ENCODE data around the gene SPPL2C. TPM values are rescaled to one million over a fixed set of nuclear protein-coding genes. Genes with fewer than 3 reads are reported as not detected.

The SPPL2C gene
- total RNA-seq, 1 experiment from 2014 or later: not detected

GRCh38 chr17:45819632-45820031, 25.0 kb upstream of the SPPL2C start:
- no peaks in the 10 kb centered on the region for H3K36me3 Mint-ChIP-seq (ENCODE audit: insufficient read depth, unreplicated experiment)
- H3K4me1 Mint-ChIP-seq (ENCODE audit: insufficient read depth, unreplicated experiment): no peaks in the 10 kb centered on the region
- no peak overlapping the region for H3K27ac Mint-ChIP-seq (ENCODE audit: low read depth, unreplicated experiment)
- no TSS peak for BruUV-seq (replicated peaks)
- intact Hi-C loops (cut with micrococcal nuclease): no loop called here
- H3K9me3 Mint-ChIP-seq (ENCODE audit: unreplicated experiment): no peaks in the 10 kb centered on the region
- peaks cover 21% of the 10 kb centered on the region for H3K27me3 Mint-ChIP-seq (ENCODE audit: insufficient read depth, unreplicated experiment)
- POLR2A ChIA-PET: interaction anchor here (0.9 kb wide), 1 partner anchor 49 kb away, joined by 3 read pairs; no protein-coding TSS in a partner anchor
- no peak for TF ChIP-seq CTCF (IDR thresholded peaks at IDR 0.05; ENCODE audit: unreplicated experiment)
- no peak overlapping the region for H3K4me3 Mint-ChIP-seq (ENCODE audit: unreplicated experiment)
- DNase-seq (ENCODE audit: unreplicated experiment): no peak
- CTCF ChIA-PET: interaction anchor here (2.7 kb wide), 1 partner anchor 12 kb away, joined by 11 read pairs; no protein-coding TSS in a partner anchor

GRCh38 chr17:45820052-45820780, 24.5 kb upstream of the SPPL2C start:
- no TSS peak for BruUV-seq (replicated peaks)
- peaks cover 21% of the 10 kb centered on the region for H3K27me3 Mint-ChIP-seq (ENCODE audit: insufficient read depth, unreplicated experiment)
- H3K4me3 Mint-ChIP-seq (ENCODE audit: unreplicated experiment): no peak overlapping the region
- no peak overlapping the region for H3K27ac Mint-ChIP-seq (ENCODE audit: low read depth, unreplicated experiment)
- no peak for TF ChIP-seq CTCF (IDR thresholded peaks at IDR 0.05; ENCODE audit: unreplicated experiment)
- no peaks in the 10 kb centered on the region for H3K36me3 Mint-ChIP-seq (ENCODE audit: insufficient read depth, unreplicated experiment)
- ChIA-PET CTCF (interaction anchor here (2.7 kb wide), 1 partner anchor 12 kb away, joined by 11 read pairs; no protein-coding TSS in a partner anchor), POLR2A (interaction anchor here (0.9 kb wide), 1 partner anchor 49 kb away, joined by 3 read pairs; no protein-coding TSS in a partner anchor)
- no peaks in the 10 kb centered on the region for H3K4me1 Mint-ChIP-seq (ENCODE audit: insufficient read depth, unreplicated experiment)
- DNase-seq (ENCODE audit: unreplicated experiment): no peak
- intact Hi-C loops (cut with micrococcal nuclease): no loop called here
- H3K9me3 Mint-ChIP-seq (ENCODE audit: unreplicated experiment): no peaks in the 10 kb centered on the region

- DNase-seq (ENCODE audit: unreplicated experiment): no peak
- H3K9me3 Mint-ChIP-seq (ENCODE audit: unreplicated experiment): no peaks in the 10 kb centered on the region
- no peak overlapping the region for H3K27ac Mint-ChIP-seq (ENCODE audit: low read depth, unreplicated experiment)
- peaks cover 21% of the 10 kb centered on the region for H3K27me3 Mint-ChIP-seq (ENCODE audit: insufficient read depth, unreplicated experiment)
- H3K4me1 Mint-ChIP-seq (ENCODE audit: insufficient read depth, unreplicated experiment): no peaks in the 10 kb centered on the region
- ChIA-PET CTCF (interaction anchor here (2.7 kb wide), 1 partner anchor 11 kb away, joined by 11 read pairs; no protein-coding TSS in a partner anchor), POLR2A (no interaction called here)
- no TSS peak for BruUV-seq (replicated peaks)
- intact Hi-C loops (cut with micrococcal nuclease): no loop called here
- no peak overlapping the region for H3K4me3 Mint-ChIP-seq (ENCODE audit: unreplicated experiment)
- TF ChIP-seq CTCF (IDR thresholded peaks at IDR 0.05; ENCODE audit: unreplicated experiment): no peak
- no peaks in the 10 kb centered on the region for H3K36me3 Mint-ChIP-seq (ENCODE audit: insufficient read depth, unreplicated experiment)
Measured at GRCh38 chr17:45821147-45821546, 23.5 kb upstream of the SPPL2C start.

- peaks cover 38% of the 10 kb centered on the region for H3K27me3 Mint-ChIP-seq (ENCODE audit: insufficient read depth, unreplicated experiment)
- H3K4me1 Mint-ChIP-seq (ENCODE audit: insufficient read depth, unreplicated experiment): no peaks in the 10 kb centered on the region
- POLR2A ChIA-PET: no interaction called here
- H3K4me3 Mint-ChIP-seq (ENCODE audit: unreplicated experiment): no peak overlapping the region
- no peak for DNase-seq (ENCODE audit: unreplicated experiment)
- CTCF ChIA-PET: interaction anchor here (0.6 to 1.3 kb wide), 4 partner anchors 8 to 183 kb away, joined by 3 to 4 read pairs (median 4); no protein-coding TSS in a partner anchor
- H3K27ac Mint-ChIP-seq (ENCODE audit: low read depth, unreplicated experiment): no peak overlapping the region
- no peaks in the 10 kb centered on the region for H3K36me3 Mint-ChIP-seq (ENCODE audit: insufficient read depth, unreplicated experiment)
- H3K9me3 Mint-ChIP-seq (ENCODE audit: unreplicated experiment): no peaks in the 10 kb centered on the region
- intact Hi-C loops (cut with micrococcal nuclease): no loop called here
- no peak for TF ChIP-seq CTCF (IDR thresholded peaks at IDR 0.05; ENCODE audit: unreplicated experiment)
- BruUV-seq (replicated peaks): no TSS peak
Measured at GRCh38 chr17:45823598-45823997, 21.1 kb upstream of the SPPL2C start.
